T-helper 2 cell treated with Interferon-gamma antibody and Interleukin-4, amounts not matched to agents 5 μg/mL and 100 μg/mL, for 36 hours (primary cell): ENCODE data around the gene PHF2.

Experiments
- DNase-seq: peaks from one replicate; pipeline ENCODE4 v3.0.0; 2021; ENCODE audit warnings: low spot score
- H3K27ac Mint-ChIP-seq: one replicate; pipeline ENCODE4 v1.8.0; 2021; ENCODE audit warnings: mild to moderate bottlenecking, mixed read lengths
- H3K27me3 Mint-ChIP-seq: one replicate; pipeline ENCODE4 v1.8.0; 2021; ENCODE audit warnings: low read depth, mixed read lengths
- H3K36me3 Mint-ChIP-seq: one replicate; pipeline ENCODE4 v1.8.0; 2021; ENCODE audit warnings: low read depth, mixed read lengths
- H3K4me1 Mint-ChIP-seq: one replicate; pipeline ENCODE4 v1.8.0; 2021; ENCODE audit warnings: low read depth, mixed read lengths
- H3K4me3 Mint-ChIP-seq: one replicate; pipeline ENCODE4 v1.8.0; 2022; ENCODE audit warnings: mild to moderate bottlenecking, moderate library complexity, mixed read lengths
- H3K9me3 Mint-ChIP-seq: one replicate; pipeline ENCODE4 v1.8.0; 2021; ENCODE audit warnings: mixed read lengths

Gene PHF2

GRCh38 chr9:93683331-93684134 lies 107.1 kb downstream of the PHF2 start:
- Mint-ChIP-seq H3K27ac (no peak overlapping the region), H3K9me3 (peaks cover 3% of the 10 kb centered on the region), H3K36me3 (no peaks in the 10 kb centered on the region), H3K27me3 (no peaks in the 10 kb centered on the region), H3K4me1 (no peaks in the 10 kb centered on the region), H3K4me3 (no peak overlapping the region)
- DNase-seq, result peak; percentile 2

GRCh38 chr9:93684161-93684765 lies 107.9 kb downstream of the PHF2 start:
- no peak overlapping the region for H3K4me3 Mint-ChIP-seq

GRCh38 chr9:93684806-93685543 lies 108.6 kb downstream of the PHF2 start:
- H3K36me3 Mint-ChIP-seq, result no peaks in the 10 kb centered on the region
- H3K27me3 Mint-ChIP-seq, result no peaks in the 10 kb centered on the region
- H3K9me3 Mint-ChIP-seq, result peaks cover 15% of the 10 kb centered on the region
- DNase-seq, result peak; percentile 2
- H3K27ac Mint-ChIP-seq, result no peak overlapping the region
- H3K4me3 Mint-ChIP-seq, result no peak overlapping the region
- H3K4me1 Mint-ChIP-seq, result no peaks in the 10 kb centered on the region

More at GRCh38 chr9:93684161-93684765, 107.9 kb downstream of the PHF2 start:
- Mint-ChIP-seq H3K27ac (no peak overlapping the region), H3K36me3 (no peaks in the 10 kb centered on the region), H3K27me3 (no peaks in the 10 kb centered on the region), H3K4me1 (no peaks in the 10 kb centered on the region), H3K9me3 (peaks cover 11% of the 10 kb centered on the region)
- DNase-seq, result no peak

GRCh38 chr9:93686127-93686879 lies 109.9 kb downstream of the PHF2 start:
- Mint-ChIP-seq H3K9me3 (peaks cover 25% of the 10 kb centered on the region), H3K27ac (no peak overlapping the region), H3K4me3 (no peak overlapping the region)

GRCh38 chr9:93686880-93687236 lies 110.5 kb downstream of the PHF2 start:
- no peak for DNase-seq
- Mint-ChIP-seq H3K4me3 (no peak overlapping the region), H3K27ac (no peak overlapping the region), H3K9me3 (peaks cover 26% of the 10 kb centered on the region), H3K27me3 (peaks cover 2% of the 10 kb centered on the region), H3K36me3 (no peaks in the 10 kb centered on the region), H3K4me1 (no peaks in the 10 kb centered on the region)

More at GRCh38 chr9:93686127-93686879, 109.9 kb downstream of the PHF2 start:
- peak; percentile 1 for DNase-seq
- H3K4me1 Mint-ChIP-seq, result no peaks in the 10 kb centered on the region
- no peaks in the 10 kb centered on the region for H3K36me3 Mint-ChIP-seq
- peaks cover 2% of the 10 kb centered on the region for H3K27me3 Mint-ChIP-seq

- Mint-ChIP-seq H3K27ac (no peak overlapping the region), H3K27me3 (peaks cover 7% of the 10 kb centered on the region), H3K4me1 (no peaks in the 10 kb centered on the region), H3K9me3 (peaks cover 26% of the 10 kb centered on the region), H3K4me3 (no peak overlapping the region), H3K36me3 (no peaks in the 10 kb centered on the region)
- DNase-seq, result no peak
Measured at GRCh38 chr9:93690618-93691017, 114.2 kb downstream of the PHF2 start.

GRCh38 chr9:93693129-93693528 lies 116.7 kb downstream of the PHF2 start:
- no peak overlapping the region for H3K27ac Mint-ChIP-seq
- peaks cover 26% of the 10 kb centered on the region for H3K9me3 Mint-ChIP-seq
- H3K27me3 Mint-ChIP-seq, result peaks cover 7% of the 10 kb centered on the region
- H3K36me3 Mint-ChIP-seq, result no peaks in the 10 kb centered on the region
- no peak for DNase-seq
- H3K4me1 Mint-ChIP-seq, result no peaks in the 10 kb centered on the region
- H3K4me3 Mint-ChIP-seq, result no peak overlapping the region

GRCh38 chr9:93697352-93698139 lies 121.2 kb downstream of the PHF2 start:
- no peak overlapping the region for H3K27ac Mint-ChIP-seq
- H3K9me3 Mint-ChIP-seq, result peaks cover 7% of the 10 kb centered on the region
- H3K36me3 Mint-ChIP-seq, result no peaks in the 10 kb centered on the region
- H3K4me3 Mint-ChIP-seq, result no peak overlapping the region
- H3K27me3 Mint-ChIP-seq, result peaks cover 2% of the 10 kb centered on the region
- no peak for DNase-seq
- H3K4me1 Mint-ChIP-seq, result no peaks in the 10 kb centered on the region

GRCh38 chr9:93698140-93698908 lies 121.9 kb downstream of the PHF2 start:
- H3K9me3 Mint-ChIP-seq, result peaks cover 7% of the 10 kb centered on the region
- DNase-seq, result no peak
- H3K27ac Mint-ChIP-seq, result no peak overlapping the region
- H3K4me1 Mint-ChIP-seq, result no peaks in the 10 kb centered on the region
- H3K4me3 Mint-ChIP-seq, result no peak overlapping the region
- H3K27me3 Mint-ChIP-seq, result no peaks in the 10 kb centered on the region
- H3K36me3 Mint-ChIP-seq, result no peaks in the 10 kb centered on the region

- no peak overlapping the region for H3K27ac Mint-ChIP-seq
Measured at GRCh38 chr9:93699650-93700049, 123.3 kb downstream of the PHF2 start.

GRCh38 chr9:93701494-93702218 lies 125.3 kb downstream of the PHF2 start:
- peaks cover 9% of the 10 kb centered on the region for H3K27me3 Mint-ChIP-seq
- DNase-seq, result no peak
- no peaks in the 10 kb centered on the region for H3K36me3 Mint-ChIP-seq
- no peak overlapping the region for H3K4me3 Mint-ChIP-seq
- no peak overlapping the region for H3K27ac Mint-ChIP-seq
- H3K9me3 Mint-ChIP-seq, result peaks cover 7% of the 10 kb centered on the region
- H3K4me1 Mint-ChIP-seq, result no peaks in the 10 kb centered on the region

More at GRCh38 chr9:93699650-93700049, 123.3 kb downstream of the PHF2 start:
- Mint-ChIP-seq H3K36me3 (no peaks in the 10 kb centered on the region), H3K4me3 (no peak overlapping the region), H3K9me3 (peaks cover 7% of the 10 kb centered on the region), H3K4me1 (no peaks in the 10 kb centered on the region), H3K27me3 (no peaks in the 10 kb centered on the region)
- DNase-seq, result no peak

- Mint-ChIP-seq H3K4me1 (no peaks in the 10 kb centered on the region), H3K27me3 (peaks cover 9% of the 10 kb centered on the region), H3K4me3 (no peak overlapping the region), H3K36me3 (no peaks in the 10 kb centered on the region), H3K9me3 (peaks cover 7% of the 10 kb centered on the region), H3K27ac (no peak overlapping the region)
- DNase-seq, result no peak
Measured at GRCh38 chr9:93702261-93702660, 125.9 kb downstream of the PHF2 start.
